K562 (cell line): ENCODE results near the gene TSPAN14. TPM values are rescaled to one million over a fixed set of nuclear protein-coding genes. Genes with fewer than 3 reads are reported as not detected.

ENCODE experiments used
- ATAC-seq: fragments of 200-7000 bp; cut with Tn5 transposase; 3 replicates; pipeline ENCODE4 v1.9.1; 2020; ENCODE audit warnings: moderate library complexity
- BruUV-seq: library from RNA; stranded (reverse); fragments of 400-500 nt; replicated peaks from 2 replicates; lab custom pipeline; 2021; lab: Mats Ljungman, UMichigan
- CTCF ChIA-PET: fragments of 300-600 bp; formaldehyde crosslinking; extraction: SDS; loops from one replicate; lab custom pipeline; 2021; ENCODE audit warnings: low intra/inter-chr PET ratio; lab: Yijun Ruan, JAX
- POLR2A ChIA-PET: fragments of 300-600, 350-650 bp; sonication (Branson Sonifier 250); formaldehyde crosslinking; extraction: SDS; loops from one replicate; lab custom pipeline; 2021; ENCODE audit warnings: antibody characterized with exemption, inconsistent platforms; lab: Yijun Ruan, JAX
- DNase-seq, 4 experiments: peaks; one replicate each; pipeline versions ENCODE4 v3.0.0 to v3.0.0-alpha.2; 2011 to 2018; ENCODE audit warnings: low spot score in 3 of 4, mixed read lengths in 3 of 4; ENCODE audit errors: extremely low read depth in 1 of 4
- FAIRE-seq: peaks from 2 replicates; lab custom pipeline; 2011; peaks lifted over from hg19 to GRCh38; lab: Jason Lieb, UNC
- H2AFZ ChIP-seq: 2 replicates; pipeline ENCODE4 v1.6.0; 2011; ENCODE audit warnings: low read depth, low read length, control low read depth, inconsistent platforms
- H3K27ac ChIP-seq: fragments of 200-600 bp; 3 replicates; pipeline ENCODE4 v1.8.0; 2011; ENCODE audit warnings: low read depth, mild to moderate bottlenecking, control low read depth, inconsistent platforms, low read length, moderate library complexity, mixed read lengths; ENCODE audit errors: extremely low read depth
- H3K27me3 ChIP-seq, 2 experiments: fragments of 300-600 bp in 1 of 2; 2 replicates in 1 of 2; 3 replicates in 1 of 2; pipeline versions ENCODE4 v1.6.0 to v1.8.0; 2011; ENCODE audit warnings: inconsistent platforms in 2 of 2, low read length in 2 of 2, mild to moderate bottlenecking in 1 of 2, mixed read lengths in 1 of 2, moderate library complexity in 1 of 2; ENCODE audit not compliant: control insufficient read depth in 2 of 2, insufficient read depth in 2 of 2
- H3K36me3 ChIP-seq: fragments of 300-600 bp; 3 replicates; pipeline ENCODE4 v1.8.0; 2011; ENCODE audit warnings: mild to moderate bottlenecking, low read length, inconsistent platforms; ENCODE audit not compliant: control insufficient read depth, insufficient read depth
- H3K4me1 ChIP-seq, 2 experiments: fragments of 200-600 bp in 1 of 2; replicated peaks in 1 of 2; 2 replicates in 1 of 2; 3 replicates in 1 of 2; pipeline versions ENCODE4 v1.5.1 to v1.8.0; 2011; ENCODE audit warnings: inconsistent platforms in 2 of 2, low read length in 2 of 2, mild to moderate bottlenecking in 1 of 2, mixed read lengths in 1 of 2, moderate library complexity in 1 of 2; ENCODE audit not compliant: control insufficient read depth in 2 of 2, insufficient read depth in 2 of 2
- H3K4me2 ChIP-seq: 2 replicates; pipeline ENCODE4 v1.6.1; 2011; ENCODE audit warnings: low read length, control low read depth, inconsistent platforms, mixed read lengths; ENCODE audit not compliant: insufficient read depth
- H3K4me3 ChIP-seq: fragments of 200-600 bp; sonication (generic), shearing (Covaris generic); 2 replicates; pipeline ENCODE4 v1.5.1; 2016; ENCODE audit warnings: control low read depth, inconsistent platforms
- H3K79me2 ChIP-seq: fragments of 200-600 bp; 3 replicates; pipeline ENCODE4 v1.8.0; 2011; ENCODE audit warnings: low read length, inconsistent platforms; ENCODE audit not compliant: control insufficient read depth, insufficient read depth
- H3K9ac ChIP-seq, 2 experiments: 2 replicates each; pipeline versions ENCODE4 v1.6.0 to v1.6.1; 2011; ENCODE audit warnings: low read depth in 2 of 2, low read length in 2 of 2, control low read depth in 1 of 2, inconsistent platforms in 1 of 2, mild to moderate bottlenecking in 1 of 2, mixed read lengths in 1 of 2; ENCODE audit not compliant: insufficient read depth in 1 of 2
- H3K9me1 ChIP-seq: one replicate; pipeline ENCODE4 v1.6.0; 2011; ENCODE audit warnings: inconsistent platforms, mild to moderate bottlenecking, low read length, moderate library complexity; ENCODE audit not compliant: control insufficient read depth, insufficient read depth
- H3K9me3 ChIP-seq: replicated peaks from 2 replicates; pipeline ENCODE4 v1.5.1; 2011; ENCODE audit warnings: low read depth, low read length, inconsistent platforms; ENCODE audit not compliant: control insufficient read depth, insufficient read depth
- H4K20me1 ChIP-seq: replicated peaks from 2 replicates; pipeline ENCODE4 v1.6.1; 2011; ENCODE audit warnings: low read length, inconsistent platforms, mixed read lengths; ENCODE audit not compliant: control insufficient read depth, insufficient read depth
- ARHGAP35 ChIP-seq: fragments of 450-650 bp; IDR thresholded peaks from 2 replicates; pipeline ENCODE4 v1.6.1; 2018; ENCODE audit not compliant: partially characterized antibody
- HNRNPK ChIP-seq: fragments of 200-400 bp; formaldehyde crosslinking; IDR thresholded peaks from one replicate; pipeline ENCODE4 v1.6.1; 2018; ENCODE audit warnings: mild to moderate bottlenecking, low read depth, low read length; ENCODE audit not compliant: poor library complexity, severe bottlenecking
- MTA2 ChIP-seq: fragments of 450-650 bp; IDR thresholded peaks from 2 replicates; pipeline ENCODE4 v1.6.1; 2016; ENCODE audit warnings: low read depth
- POLR2G ChIP-seq: fragments of 200-400 bp; formaldehyde crosslinking; IDR thresholded peaks from 2 replicates; pipeline ENCODE4 v1.6.1; 2017; ENCODE audit warnings: low read depth, mild to moderate bottlenecking, antibody characterized with exemption, low read length, moderate library complexity
- SUPT5H ChIP-seq: fragments of 450-650 bp; IDR thresholded peaks from 2 replicates; pipeline ENCODE4 v1.6.1; 2016
- TEAD2 ChIP-seq: fragments of 450-650 bp; IDR thresholded peaks from 2 replicates; pipeline ENCODE4 v1.6.1; 2016; ENCODE audit warnings: missing genetic modification characterization, control low read depth, missing compliant biosample characterization
- WGBS: fragments of 100-300 bp; shearing (Covaris generic); methylation state at CpG from one replicate; pipeline ENCODE4 v1.1.6; 2016; ENCODE audit warnings: low coverage, mixed read lengths; ENCODE audit not compliant: insufficient coverage; ENCODE audit errors: missing lambda C conversion rate; 5-methylcytosine and 5-hydroxymethylcytosine counted together
- in situ Hi-C: fragments of 300-500 bp; cut with MboI; formaldehyde crosslinking; loops from 4 replicates; pipeline ENCODE4 v1.15.0; 2018; ENCODE audit warnings: inconsistent platforms, mixed read lengths
- intact Hi-C: fragments of 100-400 bp; cut with micrococcal nuclease; formaldehyde crosslinking; loops from 2 replicates; pipeline ENCODE4 v1.14.2; 2022
- polyA plus RNA-seq, 8 experiments: library from polyadenylated mRNA; depleted of rRNA in 4 of 8; stranded (reverse) in 5 of 8; unstranded in 3 of 8; fragments of >200 nt; fragmentation: Nextera tagmentation in 2 of 8; fragmentation: Illumina TruSeq in 1 of 8; extraction: Ambion mirVana in 2 of 8; extraction: Trizol in 1 of 8; gene quantifications; 2 replicates each; pipeline versions ENCODE4 v1.2.1 to v1.2.3, GENCODE V29; 2011 to 2014; ENCODE audit warnings: inconsistent platforms in 1 of 8, missing spikeins in 1 of 8
- total RNA-seq, 7 experiments: library from RNA; depleted of rRNA in 6 of 7; stranded (reverse); fragments of >200 nt in 6 of 7; fragmentation: Illumina TruSeq in 2 of 7; extraction: Trizol in 2 of 7; gene quantifications; 2 replicates each; pipeline versions ENCODE4 v1.2.1 to v1.2.3, GENCODE V29; 2011 to 2021; ENCODE audit warnings: low replicate concordance in 1 of 7

TSPAN14 gene
- total and polyA plus RNA-seq, 9 of the 15 experiments (the other 6 are each of a cell fraction or from before 2014, with no cell fraction given): 5.8 to 92.9 (median 23.3) TPM

- TF ChIP-seq HNRNPK (no peak), MTA2 (no peak), TEAD2 (tag) (no peak), SUPT5H (peak; percentile 17; the same call in 1 of the 2 replicates)
Measured at GRCh38 chr10:80516506-80517075, 62.5 kb downstream of the TSPAN14 start (continued).

DNA sequence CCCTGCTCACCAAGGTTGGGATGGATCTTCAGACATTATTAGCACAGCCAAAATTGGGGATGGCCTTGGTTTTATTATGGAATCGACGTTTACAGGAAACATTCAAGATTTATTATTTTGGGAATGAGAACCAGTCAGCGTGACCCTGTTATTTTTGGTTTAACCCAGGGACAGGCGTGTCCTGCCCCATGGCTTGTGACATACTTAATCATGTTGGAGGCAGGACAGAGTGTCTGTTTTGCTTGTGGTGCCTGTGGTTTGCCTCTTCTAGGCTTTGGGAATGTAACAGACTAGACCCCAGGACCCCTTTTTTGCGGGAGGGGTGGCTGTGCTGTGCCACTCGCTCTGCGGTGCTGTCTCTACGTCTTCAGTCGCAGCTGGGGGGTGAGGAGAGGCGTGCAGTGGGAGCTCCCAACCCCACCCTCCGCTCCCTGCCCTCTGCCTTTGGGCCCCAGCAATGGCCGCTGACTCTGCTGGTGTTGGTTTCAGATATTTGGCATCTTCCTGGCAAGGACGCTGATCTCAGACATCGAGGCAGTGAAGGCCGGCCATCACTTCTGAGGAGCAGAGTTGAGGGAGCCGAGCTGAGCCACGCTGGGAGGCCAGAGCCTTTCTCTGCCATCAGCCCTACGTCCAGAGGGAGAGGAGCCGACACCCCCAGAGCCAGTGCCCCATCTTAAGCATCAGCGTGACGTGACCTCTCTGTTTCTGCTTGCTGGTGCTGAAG lies 63.5 kb downstream of the TSPAN14 start:
- Histone ChIP-seq H3K27ac (no peak overlapping the region), H3K27me3 (no peaks in the 10 kb centered on the region), H3K9me1 (no peaks in the 10 kb centered on the region), H3K79me2 (no peaks in the 10 kb centered on the region), H3K9ac (no peak overlapping the region), H3K9me3 (no peaks in the 10 kb centered on the region), H3K4me1 (peaks cover 0 to 11% of the 10 kb centered on the region in 2 experiments; a peak in 2 of 5 replicates), H3K4me3 (no peak overlapping the region), H3K4me2 (no peak overlapping the region), H2AFZ (no peak overlapping the region), H3K36me3 (peaks cover 74% of the 10 kb centered on the region), H4K20me1 (no peaks in the 10 kb centered on the region; the same call in 1 of the 2 replicates)
- 91% methylated on average over 21 of the region's 21 CpGs for WGBS
- TF ChIP-seq POLR2G: peak; percentile 38; the same call in 1 of the 2 replicates
- TF ChIP-seq ARHGAP35: no peak
- DNase-seq: no peak
- in situ Hi-C loops: no loop called here
- BruUV-seq: no TSS peak
- intact Hi-C loops: no loop called here
- POLR2A ChIA-PET: no interaction called here
- CTCF ChIA-PET: no interaction called here
- no peak for FAIRE-seq
- no peak for ATAC-seq
